OCI-LY3 (cell line): ENCODE results near the gene HSD3B2.

Experiments
- H2AFZ ChIP-seq: fragments of 200-600, 300-600 bp; shearing (Covaris generic); 2 replicates; pipeline ENCODE4 v1.6.0; 2014; ENCODE audit warnings: antibody characterized with exemption, low read depth, low read length
- H3K27ac ChIP-seq: fragments of 200-600, 300-600 bp; sonication (generic); 2 replicates; pipeline ENCODE4 v1.5.1; 2014; ENCODE audit warnings: mild to moderate bottlenecking, low read length, moderate library complexity, mixed read lengths
- H3K27me3 ChIP-seq: fragments of 200-600, 300-600 bp; sonication (generic); 2 replicates; pipeline ENCODE4 v1.6.1; 2014; ENCODE audit warnings: low read depth, low read length, mixed read lengths
- H3K36me3 ChIP-seq: fragments of 200-600, 300-600 bp; sonication (generic); replicated peaks from 2 replicates; pipeline ENCODE3; 2014; ENCODE audit warnings: low read depth, low read length, mixed read lengths
- H3K4me1 ChIP-seq: fragments of 300-600, 200-600 bp; sonication (generic); 2 replicates; pipeline ENCODE4 v1.6.1; 2014; ENCODE audit warnings: low read length, mixed read lengths
- H3K4me2 ChIP-seq: fragments of 200-600, 300-600 bp; sonication (generic); 2 replicates; pipeline ENCODE4 v1.6.1; 2014; ENCODE audit warnings: low read length, mixed read lengths
- H3K4me3 ChIP-seq: fragments of 300-600, 200-600 bp; sonication (generic); 2 replicates; pipeline ENCODE4 v1.5.1; 2014; ENCODE audit warnings: antibody characterized with exemption, mild to moderate bottlenecking, low read length, moderate library complexity
- H3K79me2 ChIP-seq: fragments of 300-600, 200-600 bp; shearing (Covaris generic); 2 replicates; pipeline ENCODE4 v1.6.1; 2014; ENCODE audit warnings: mild to moderate bottlenecking, low read length, mixed read lengths
- H3K9ac ChIP-seq: fragments of 300-600, 200-600 bp; shearing (Covaris generic); 2 replicates; pipeline ENCODE4 v1.6.0; 2014; ENCODE audit warnings: mild to moderate bottlenecking, low read length, moderate library complexity
- H3K9me3 ChIP-seq: fragments of 200-600, 300-600 bp; shearing (Covaris generic); 2 replicates; pipeline ENCODE4 v1.6.1; 2014; ENCODE audit warnings: low read length, mixed read lengths; ENCODE audit not compliant: insufficient read depth
- H4K20me1 ChIP-seq: fragments of 200-600, 300-600 bp; sonication (generic); 2 replicates; pipeline ENCODE4 v1.6.1; 2016; ENCODE audit warnings: low read length, mixed read lengths; ENCODE audit not compliant: insufficient read depth
- EZH2phosphoT487 ChIP-seq: fragments of 200-600 bp; shearing (Covaris generic); IDR thresholded peaks from 2 replicates; pipeline ENCODE4 v1.6.1; 2018; ENCODE audit warnings: antibody characterized with exemption, mixed run types, low read depth
- TF ChIP-seq, protein P1 (sequence below): fragments of 200-600, 300-600 bp; sonication (generic); IDR thresholded peaks from 2 replicates; pipeline ENCODE4 v1.5.1; 2014; ENCODE audit warnings: antibody characterized with exemption, low read length, low read depth

HSD3B2 gene

DNA sequence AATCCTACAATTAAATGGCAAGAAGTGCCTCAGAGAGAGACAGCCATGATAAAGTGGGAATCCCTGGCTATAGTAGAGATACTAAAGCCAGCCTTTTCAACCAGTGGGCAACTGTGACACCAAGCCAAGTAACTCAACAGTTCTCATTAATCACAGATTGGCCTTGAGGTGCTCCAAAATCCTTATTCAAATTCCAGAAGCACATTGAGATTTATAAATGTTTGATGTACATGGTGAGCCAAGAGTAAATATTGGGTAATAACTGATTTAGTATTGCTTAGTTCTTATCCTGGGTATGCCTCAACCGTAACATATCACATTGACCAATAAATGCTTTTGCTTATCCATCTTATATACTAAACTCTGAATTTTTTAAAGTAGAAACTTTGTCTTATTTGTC, 29.3 kb upstream of the HSD3B2 start:
- no peak overlapping the region for H3K4me3 ChIP-seq
- no peak overlapping the region for H3K27ac ChIP-seq
- TF ChIP-seq EZH2phosphoT487: no peak
- TF ChIP-seq, protein P1, sequence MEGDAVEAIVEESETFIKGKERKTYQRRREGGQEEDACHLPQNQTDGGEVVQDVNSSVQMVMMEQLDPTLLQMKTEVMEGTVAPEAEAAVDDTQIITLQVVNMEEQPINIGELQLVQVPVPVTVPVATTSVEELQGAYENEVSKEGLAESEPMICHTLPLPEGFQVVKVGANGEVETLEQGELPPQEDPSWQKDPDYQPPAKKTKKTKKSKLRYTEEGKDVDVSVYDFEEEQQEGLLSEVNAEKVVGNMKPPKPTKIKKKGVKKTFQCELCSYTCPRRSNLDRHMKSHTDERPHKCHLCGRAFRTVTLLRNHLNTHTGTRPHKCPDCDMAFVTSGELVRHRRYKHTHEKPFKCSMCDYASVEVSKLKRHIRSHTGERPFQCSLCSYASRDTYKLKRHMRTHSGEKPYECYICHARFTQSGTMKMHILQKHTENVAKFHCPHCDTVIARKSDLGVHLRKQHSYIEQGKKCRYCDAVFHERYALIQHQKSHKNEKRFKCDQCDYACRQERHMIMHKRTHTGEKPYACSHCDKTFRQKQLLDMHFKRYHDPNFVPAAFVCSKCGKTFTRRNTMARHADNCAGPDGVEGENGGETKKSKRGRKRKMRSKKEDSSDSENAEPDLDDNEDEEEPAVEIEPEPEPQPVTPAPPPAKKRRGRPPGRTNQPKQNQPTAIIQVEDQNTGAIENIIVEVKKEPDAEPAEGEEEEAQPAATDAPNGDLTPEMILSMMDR: no peak
- H3K27me3 ChIP-seq: peaks cover 8% of the 10 kb centered on the region; the same call in 1 of the 2 replicates
- H4K20me1 ChIP-seq: no peaks in the 10 kb centered on the region
- no peaks in the 10 kb centered on the region for H3K9me3 ChIP-seq
- H3K4me1 ChIP-seq: no peaks in the 10 kb centered on the region
- H3K9ac ChIP-seq: no peak overlapping the region
- H3K4me2 ChIP-seq: no peak overlapping the region
- no peak overlapping the region for H2AFZ ChIP-seq
- no peaks in the 10 kb centered on the region for H3K79me2 ChIP-seq
- H3K36me3 ChIP-seq: no peaks in the 10 kb centered on the region

DNA sequence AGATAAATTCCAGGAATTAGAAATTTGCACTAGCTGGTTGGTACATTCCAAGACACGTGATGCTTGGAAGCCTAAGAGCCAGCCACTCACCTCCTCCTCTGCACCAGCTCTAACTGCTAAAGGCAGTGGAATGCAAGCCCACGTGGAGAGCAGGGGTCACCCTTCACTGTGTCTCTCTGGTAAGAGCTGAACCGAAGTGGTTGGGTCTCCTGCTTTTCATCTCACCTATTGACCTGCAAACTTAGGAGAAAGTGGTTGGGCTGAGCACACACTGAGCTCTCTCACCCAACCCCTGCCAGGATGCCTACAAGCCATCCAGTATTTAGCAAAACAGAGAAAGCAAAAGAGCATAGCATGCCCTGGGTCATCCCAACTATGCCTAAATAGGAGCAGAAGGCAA, 27.1 kb upstream of the HSD3B2 start:
- H3K4me1 ChIP-seq: no peaks in the 10 kb centered on the region
- peaks cover 8% of the 10 kb centered on the region; the same call in 1 of the 2 replicates for H3K27me3 ChIP-seq
- no peak overlapping the region for H3K9ac ChIP-seq
- no peak overlapping the region for H3K4me3 ChIP-seq
- H3K36me3 ChIP-seq: no peaks in the 10 kb centered on the region
- H3K9me3 ChIP-seq: no peaks in the 10 kb centered on the region
- no peak overlapping the region for H2AFZ ChIP-seq
- H3K79me2 ChIP-seq: no peaks in the 10 kb centered on the region
- no peak overlapping the region for H3K27ac ChIP-seq
- TF ChIP-seq, protein P1: no peak
- no peak for TF ChIP-seq EZH2phosphoT487
- no peak overlapping the region for H3K4me2 ChIP-seq
- no peaks in the 10 kb centered on the region for H4K20me1 ChIP-seq

DNA sequence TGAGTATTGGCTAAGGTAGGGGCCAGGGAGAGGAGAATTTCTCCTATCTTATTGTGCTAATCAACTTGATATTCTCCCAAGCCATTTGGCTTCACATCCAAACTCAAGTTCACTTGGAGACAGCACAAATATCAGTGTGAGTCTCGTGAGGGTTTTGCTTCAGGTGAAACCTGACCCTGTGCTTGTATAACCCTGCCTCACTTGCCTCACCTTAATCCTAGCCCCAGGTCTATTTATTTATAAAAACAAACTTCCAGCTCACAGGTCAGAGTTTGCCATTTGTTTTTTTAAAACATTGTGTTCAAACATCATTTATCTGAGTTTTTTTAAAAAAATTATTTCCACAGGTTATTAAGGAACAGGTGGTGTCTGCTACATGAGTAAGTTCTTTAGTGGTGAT, 26.5 kb upstream of the HSD3B2 start:
- H4K20me1 ChIP-seq: no peaks in the 10 kb centered on the region
- no peaks in the 10 kb centered on the region for H3K79me2 ChIP-seq
- no peak overlapping the region for H3K9ac ChIP-seq
- TF ChIP-seq EZH2phosphoT487: no peak
- TF ChIP-seq, protein P1: no peak
- no peaks in the 10 kb centered on the region for H3K36me3 ChIP-seq
- no peaks in the 10 kb centered on the region for H3K4me1 ChIP-seq
- peaks cover 8% of the 10 kb centered on the region; the same call in 1 of the 2 replicates for H3K27me3 ChIP-seq
- H3K4me2 ChIP-seq: no peak overlapping the region
- no peak overlapping the region for H2AFZ ChIP-seq
- H3K9me3 ChIP-seq: no peaks in the 10 kb centered on the region
- no peak overlapping the region for H3K4me3 ChIP-seq
- H3K27ac ChIP-seq: no peak overlapping the region

DNA sequence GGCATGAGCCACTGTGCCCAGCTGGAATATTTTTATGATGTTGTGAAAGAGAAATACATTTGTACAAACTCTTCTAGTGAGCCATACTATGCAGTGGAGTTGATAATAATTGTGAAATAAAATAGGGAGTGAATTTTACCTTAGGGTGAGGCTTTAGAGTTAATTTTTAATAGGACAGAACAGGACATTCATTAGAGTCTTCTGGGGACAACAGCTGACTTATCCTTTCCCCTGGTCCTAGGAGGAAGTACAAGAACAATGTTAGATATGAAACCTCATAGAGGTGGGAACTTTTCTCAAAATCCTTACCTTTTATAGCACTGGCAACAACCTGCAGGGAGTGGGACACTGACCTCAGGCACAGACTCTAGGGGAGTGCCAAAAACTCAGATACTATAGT, 24.4 kb upstream of the HSD3B2 start:
- H3K27ac ChIP-seq: no peak overlapping the region
- H2AFZ ChIP-seq: no peak overlapping the region
- no peak overlapping the region for H3K4me2 ChIP-seq
- no peak overlapping the region for H3K9ac ChIP-seq
- TF ChIP-seq, protein P1: no peak
- no peak for TF ChIP-seq EZH2phosphoT487
- no peaks in the 10 kb centered on the region for H3K4me1 ChIP-seq
- no peak overlapping the region for H3K4me3 ChIP-seq
- H3K36me3 ChIP-seq: no peaks in the 10 kb centered on the region
- H3K9me3 ChIP-seq: no peaks in the 10 kb centered on the region
- H3K79me2 ChIP-seq: no peaks in the 10 kb centered on the region
- peaks cover 8% of the 10 kb centered on the region; the same call in 1 of the 2 replicates for H3K27me3 ChIP-seq
- no peaks in the 10 kb centered on the region for H4K20me1 ChIP-seq
